ENCODE results near the gene FAM200C. TPM values are rescaled to one million over a fixed set of nuclear protein-coding genes. Genes with fewer than 3 reads are reported as not detected.

The FAM200C gene
- total RNA-seq, 1 experiment from 2014 or later = 6.3 TPM

- H3K4me3 ChIP-seq = no peak overlapping the region
- no peaks in the 10 kb centered on the region for H3K36me3 ChIP-seq
- peaks cover 36% of the 10 kb centered on the region for H3K27me3 ChIP-seq
- no peaks in the 10 kb centered on the region for H3K9me3 ChIP-seq
- no peak for DNase-seq
Measured at GRCh38 chr5:160379511-160379910, 20.3 kb downstream of the FAM200C start.

- DNase-seq = no peak
- peaks cover 39% of the 10 kb centered on the region for H3K27me3 ChIP-seq
- no peaks in the 10 kb centered on the region for H3K36me3 ChIP-seq
- no peaks in the 10 kb centered on the region for H3K9me3 ChIP-seq
- H3K4me3 ChIP-seq = no peak overlapping the region
Measured at GRCh38 chr5:160378330-160378729, 21.5 kb downstream of the FAM200C start.

GRCh38 chr5:160377651-160378050, 22.2 kb downstream of the FAM200C start:
- Histone ChIP-seq H3K4me3 (no peak overlapping the region), H3K9me3 (no peaks in the 10 kb centered on the region), H3K27me3 (peaks cover 44% of the 10 kb centered on the region), H3K36me3 (no peaks in the 10 kb centered on the region)
- DNase-seq = no peak

- Histone ChIP-seq H3K4me3 (no peak overlapping the region), H3K27me3 (peaks cover 47% of the 10 kb centered on the region), H3K36me3 (no peaks in the 10 kb centered on the region), H3K9me3 (no peaks in the 10 kb centered on the region)
- DNase-seq = no peak
Measured at GRCh38 chr5:160376416-160376815, 23.4 kb downstream of the FAM200C start.

GRCh38 chr5:160375701-160376100, 24.2 kb downstream of the FAM200C start:
- Histone ChIP-seq H3K36me3 (no peaks in the 10 kb centered on the region), H3K9me3 (no peaks in the 10 kb centered on the region), H3K27me3 (peaks cover 49% of the 10 kb centered on the region), H3K4me3 (no peak overlapping the region)
- no peak for DNase-seq

- Histone ChIP-seq H3K36me3 (no peaks in the 10 kb centered on the region), H3K27me3 (peaks cover 50% of the 10 kb centered on the region), H3K9me3 (no peaks in the 10 kb centered on the region), H3K4me3 (no peak overlapping the region)
- no peak for DNase-seq
Measured at GRCh38 chr5:160375166-160375565, 24.7 kb downstream of the FAM200C start.

- H3K9me3 ChIP-seq = no peaks in the 10 kb centered on the region
- H3K36me3 ChIP-seq = no peaks in the 10 kb centered on the region
- no peak overlapping the region for H3K4me3 ChIP-seq
- peaks cover 36% of the 10 kb centered on the region for H3K27me3 ChIP-seq
- DNase-seq = no peak
Measured at GRCh38 chr5:160371294-160371693, 28.6 kb downstream of the FAM200C start.

GRCh38 chr5:160370713-160371034, 29.2 kb downstream of the FAM200C start:
- Histone ChIP-seq H3K4me3 (peak overlapping the region; percentile 52), H3K9me3 (no peaks in the 10 kb centered on the region), H3K36me3 (no peaks in the 10 kb centered on the region), H3K27me3 (peaks cover 30% of the 10 kb centered on the region)
- DNase-seq = no peak

- H3K4me3 ChIP-seq = peak within 1 kb of the TSS; percentile 52
- H3K9me3 ChIP-seq = no peaks in the 10 kb centered on the region
- H3K36me3 ChIP-seq = no peaks in the 10 kb centered on the region
- peak; percentile 79 for DNase-seq
- H3K27me3 ChIP-seq = peaks cover 25% of the 10 kb centered on the region
Measured at GRCh38 chr5:160369990-160370712, 29.7 kb downstream of the FAM200C start, which contains the start of gene C1QTNF2. TSS of gene C1QTNF2 (minus strand) at chr5:160370626. CDS start at chr5:160355011, 15,615 bp downstream.

- Histone ChIP-seq H3K36me3 (no peaks in the 10 kb centered on the region), H3K27me3 (peaks cover 11% of the 10 kb centered on the region), H3K4me3 (no peak overlapping the region), H3K9me3 (no peaks in the 10 kb centered on the region)
- no peak for DNase-seq
Measured at GRCh38 chr5:160367885-160368284, 32.0 kb downstream of the FAM200C start.

GRCh38 chr5:160367261-160367660, 32.6 kb downstream of the FAM200C start:
- Histone ChIP-seq H3K4me3 (no peak overlapping the region), H3K36me3 (no peaks in the 10 kb centered on the region), H3K9me3 (no peaks in the 10 kb centered on the region), H3K27me3 (peaks cover 11% of the 10 kb centered on the region)
- DNase-seq = no peak

- Histone ChIP-seq H3K9me3 (no peaks in the 10 kb centered on the region), H3K4me3 (no peak overlapping the region)
- DNase-seq = no peak
Measured at GRCh38 chr5:160366230-160366629, 33.6 kb downstream of the FAM200C start.

GRCh38 chr5:160363660-160364395, 36.0 kb downstream of the FAM200C start:
- Histone ChIP-seq H3K4me3 (no peak overlapping the region), H3K27me3 (no peaks in the 10 kb centered on the region), H3K9me3 (no peaks in the 10 kb centered on the region), H3K36me3 (no peaks in the 10 kb centered on the region)
- DNase-seq = no peak

More at GRCh38 chr5:160366230-160366629, 33.6 kb downstream of the FAM200C start:
- Histone ChIP-seq H3K27me3 (peaks cover 6% of the 10 kb centered on the region), H3K36me3 (no peaks in the 10 kb centered on the region)

- no peaks in the 10 kb centered on the region for H3K27me3 ChIP-seq
- H3K9me3 ChIP-seq = no peaks in the 10 kb centered on the region
- no peak for DNase-seq
- H3K4me3 ChIP-seq = no peak overlapping the region
- H3K36me3 ChIP-seq = no peaks in the 10 kb centered on the region
Measured at GRCh38 chr5:160363211-160363610, 36.6 kb downstream of the FAM200C start.

- Histone ChIP-seq H3K27me3 (no peaks in the 10 kb centered on the region), H3K36me3 (no peaks in the 10 kb centered on the region), H3K9me3 (no peaks in the 10 kb centered on the region), H3K4me3 (no peak overlapping the region)
- no peak for DNase-seq
Measured at GRCh38 chr5:160361624-160362228, 38.1 kb downstream of the FAM200C start.

- Histone ChIP-seq H3K4me3 (no peak overlapping the region), H3K9me3 (no peaks in the 10 kb centered on the region), H3K36me3 (no peaks in the 10 kb centered on the region), H3K27me3 (no peaks in the 10 kb centered on the region)
- DNase-seq = no peak
Measured at GRCh38 chr5:160360310-160360709, 39.5 kb downstream of the FAM200C start.

- Histone ChIP-seq H3K36me3 (no peaks in the 10 kb centered on the region), H3K4me3 (no peak overlapping the region), H3K9me3 (no peaks in the 10 kb centered on the region), H3K27me3 (no peaks in the 10 kb centered on the region)
- no peak for DNase-seq
Measured at GRCh38 chr5:160359816-160360215, 40.0 kb downstream of the FAM200C start.

All from MG63 (cell line).